NCI-H446 (cell line): ENCODE data around the gene ENOX1.
"Not testable (repeated sequence)": the region's sequence is repeated elsewhere in the genome, so short reads cannot be mapped to it uniquely, and the experiment has no call there.

Experiments used
- DNase-seq, 2 experiments: peaks; one replicate each; lab custom pipeline; 2025; lab: John Stamatoyannopoulos, UW

ENOX1 gene

GRCh38 chr13:43356567-43356966 is 430.2 kb downstream of the ENOX1 start:
- no peak for DNase-seq

- no peak for DNase-seq
Measured at GRCh38 chr13:43355774-43356173, 431.0 kb downstream of the ENOX1 start.

- peak in 1 of 2 experiments; percentile 30 for DNase-seq
Measured at GRCh38 chr13:43354153-43354945, 432.4 kb downstream of the ENOX1 start.

DNA sequence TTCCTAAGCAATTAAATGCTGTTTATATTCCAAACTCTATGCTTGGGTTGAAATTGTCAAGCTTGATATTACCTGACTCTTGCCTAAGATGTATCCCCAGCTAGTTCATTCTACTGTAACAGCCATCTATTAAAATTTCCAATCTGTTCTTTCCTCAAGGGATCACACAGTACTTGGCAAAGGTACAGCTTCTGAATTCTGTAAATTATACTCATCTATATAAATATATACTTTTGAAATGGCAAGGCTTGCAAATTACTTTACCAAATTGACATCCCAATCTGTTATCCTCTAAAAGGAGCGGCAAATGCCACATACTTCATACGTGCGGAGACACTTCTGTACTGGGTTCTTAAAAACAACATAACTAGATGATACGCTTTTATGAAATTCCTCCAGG is 433.1 kb downstream of the ENOX1 start:
- DNase-seq, result peak in 1 of 2 experiments; percentile 35

DNA sequence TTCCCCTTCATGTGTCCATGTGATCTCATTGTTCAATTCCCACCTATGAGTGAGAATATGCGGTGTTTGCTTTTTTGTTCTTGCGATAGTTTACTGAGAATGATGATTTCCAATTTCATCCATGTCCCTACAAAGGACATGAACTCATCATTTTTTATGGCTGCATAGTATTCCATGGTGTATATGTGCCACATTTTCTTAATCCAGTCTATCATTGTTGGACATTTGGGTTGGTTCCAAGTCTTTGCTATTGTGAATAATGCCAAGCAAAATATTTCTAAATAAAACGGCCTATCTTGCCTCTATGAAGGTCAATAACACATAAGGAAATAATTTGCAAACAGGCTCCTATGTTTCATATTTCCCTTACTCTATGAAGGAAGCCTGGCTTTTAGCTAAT is 435.2 kb downstream of the ENOX1 start:
- DNase-seq, result not testable (repeated sequence)

- no peak for DNase-seq
Measured at GRCh38 chr13:43348397-43348796, 438.4 kb downstream of the ENOX1 start.

GRCh38 chr13:43347877-43348276 is 438.9 kb downstream of the ENOX1 start:
- no peak for DNase-seq

- no peak for DNase-seq
Measured at GRCh38 chr13:43346427-43346826, 440.3 kb downstream of the ENOX1 start.

DNA sequence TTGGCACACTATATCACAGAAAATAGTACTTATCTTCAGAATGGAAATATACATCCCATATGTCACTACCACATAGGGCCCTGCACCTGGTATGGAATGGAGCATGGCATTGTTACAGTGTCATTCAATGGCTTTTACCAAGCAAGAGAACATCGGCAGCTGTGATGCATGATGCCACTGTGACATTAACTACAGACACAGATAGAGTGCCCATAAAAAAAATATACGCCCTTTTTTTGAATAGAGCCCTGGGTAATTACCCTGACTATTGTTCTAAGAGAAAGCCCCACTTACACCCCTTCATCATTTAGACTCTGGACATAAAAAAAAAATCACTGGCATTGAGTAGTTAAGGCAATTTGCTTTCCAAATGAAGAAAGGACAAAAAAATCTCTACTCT is 443.1 kb downstream of the ENOX1 start:
- DNase-seq, result no peak

DNA sequence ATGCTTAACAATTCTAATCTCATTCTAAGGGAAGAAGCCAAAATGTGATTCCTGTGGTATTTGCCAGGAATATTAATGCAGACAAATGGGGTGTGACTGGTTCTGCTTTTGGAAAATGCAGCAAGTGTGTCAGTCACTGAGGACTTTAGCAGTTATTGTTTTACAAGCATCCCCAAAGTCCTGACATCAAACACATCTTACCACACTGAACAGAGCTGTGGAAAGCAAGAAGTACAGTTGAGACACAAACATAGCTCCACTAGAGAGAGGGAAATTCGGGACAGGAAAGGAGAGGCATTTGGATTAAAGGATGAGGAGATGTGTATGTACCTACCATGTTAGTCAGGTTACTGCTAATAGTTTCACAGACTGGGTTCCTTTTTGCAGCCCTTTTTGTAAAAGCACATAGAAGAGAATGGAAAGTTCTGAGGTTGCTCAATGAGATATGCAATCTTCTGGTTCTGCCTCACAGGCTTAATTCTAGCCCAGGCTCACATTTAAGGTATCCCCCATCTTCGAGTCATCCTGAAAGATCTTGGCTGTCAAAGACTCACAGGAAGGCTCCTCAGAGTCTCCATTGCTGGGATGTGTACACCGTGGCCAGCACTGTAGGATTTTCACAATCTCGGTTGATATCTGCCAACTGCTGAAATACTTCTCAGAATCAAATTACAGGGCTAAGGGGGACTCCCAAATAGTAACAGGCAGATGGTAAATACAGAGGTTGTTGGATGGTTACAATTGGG is 446.8 kb downstream of the ENOX1 start:
- DNase-seq, result no peak

DNA sequence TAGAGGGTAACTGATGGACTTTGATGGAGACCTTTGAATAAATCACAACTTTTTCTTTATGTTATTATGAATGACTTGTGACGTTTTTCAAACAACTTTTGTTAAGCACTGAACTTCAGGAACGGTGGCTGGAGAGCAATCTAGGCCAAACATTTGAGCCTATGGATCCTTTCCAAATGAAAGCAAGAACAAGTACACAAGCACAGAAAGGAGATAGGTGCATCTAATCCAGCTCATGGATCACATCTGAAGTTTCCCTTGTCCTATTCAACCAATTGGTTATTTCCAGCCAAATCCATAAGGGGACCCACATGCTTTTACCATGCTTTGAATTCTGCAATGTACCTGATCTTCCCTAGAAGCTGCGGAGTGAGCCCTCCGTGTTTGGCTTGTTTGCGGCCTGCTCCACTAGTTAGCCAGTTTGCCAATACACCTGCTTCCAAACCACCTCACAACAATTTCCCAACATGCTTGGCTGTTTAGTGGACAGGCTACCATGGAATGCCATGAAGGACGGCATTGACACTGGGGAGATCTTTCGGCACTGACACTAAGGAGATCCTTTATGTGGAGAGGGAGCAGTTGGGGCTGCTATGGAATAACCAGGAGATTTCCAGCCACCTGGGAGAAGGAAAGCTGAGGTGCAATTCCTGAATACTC is 447.5 kb downstream of the ENOX1 start:
- DNase-seq, result no peak

DNA sequence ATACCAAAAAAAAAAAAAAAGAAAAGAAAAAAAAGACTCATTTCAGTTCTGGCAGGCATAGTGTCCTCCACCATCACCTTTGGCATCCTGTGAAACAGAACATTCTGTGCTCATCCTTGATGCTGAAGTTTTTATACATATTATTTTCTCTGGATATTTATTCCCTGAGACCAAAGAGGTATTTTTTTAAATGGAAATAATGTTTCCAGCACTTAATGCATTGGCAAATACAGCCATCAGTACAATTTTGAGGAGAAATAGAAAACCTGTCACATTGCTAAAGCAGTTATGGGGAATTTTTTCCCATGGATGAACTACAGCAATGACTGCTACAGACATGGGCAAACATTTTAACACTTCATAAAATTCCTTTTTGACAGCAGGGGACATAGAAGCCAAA is 451.0 kb downstream of the ENOX1 start:
- DNase-seq, result no peak

DNA sequence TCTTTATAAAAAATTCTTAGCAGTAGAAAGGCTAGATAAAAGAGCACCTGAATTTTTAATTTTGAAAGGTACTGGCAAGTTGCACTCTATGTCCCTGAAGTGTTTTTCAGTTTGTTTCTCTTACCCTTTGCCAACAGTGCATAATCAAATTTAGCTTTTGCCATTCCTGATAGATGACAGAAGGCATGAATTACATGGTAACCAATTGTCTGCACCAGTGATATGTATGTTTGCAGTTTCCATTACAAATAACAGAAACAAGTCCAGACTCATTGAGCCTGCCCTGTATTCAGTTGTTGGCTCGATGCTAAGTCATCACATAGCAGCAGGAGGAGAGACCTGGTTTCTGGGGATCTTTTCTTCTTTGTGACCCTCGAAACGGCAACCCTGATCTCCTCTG is 453.6 kb downstream of the ENOX1 start:
- DNase-seq, result peak in 1 of 2 experiments; percentile 21

GRCh38 chr13:43331672-43332071 is 455.1 kb downstream of the ENOX1 start:
- DNase-seq, result peak; percentile 26 to 67

DNA sequence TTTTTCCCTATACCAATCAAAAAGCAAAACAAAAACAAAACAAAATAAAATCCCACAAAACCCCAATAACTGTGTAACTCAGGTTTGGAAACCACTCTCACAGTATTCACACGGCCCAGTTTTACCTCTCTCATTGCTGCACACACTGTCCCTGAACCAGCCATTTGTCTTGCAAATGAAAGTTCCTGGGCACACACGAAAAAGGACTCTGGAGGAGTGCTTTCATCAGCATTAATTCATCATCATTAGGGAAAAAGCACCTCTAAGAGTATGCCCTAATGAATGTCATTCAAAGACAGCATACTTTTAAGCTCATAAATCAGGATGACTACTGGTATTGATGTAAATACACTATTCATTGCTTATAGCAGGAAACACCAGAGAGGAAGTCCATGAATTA is 457.1 kb downstream of the ENOX1 start:
- DNase-seq, result no peak

DNA sequence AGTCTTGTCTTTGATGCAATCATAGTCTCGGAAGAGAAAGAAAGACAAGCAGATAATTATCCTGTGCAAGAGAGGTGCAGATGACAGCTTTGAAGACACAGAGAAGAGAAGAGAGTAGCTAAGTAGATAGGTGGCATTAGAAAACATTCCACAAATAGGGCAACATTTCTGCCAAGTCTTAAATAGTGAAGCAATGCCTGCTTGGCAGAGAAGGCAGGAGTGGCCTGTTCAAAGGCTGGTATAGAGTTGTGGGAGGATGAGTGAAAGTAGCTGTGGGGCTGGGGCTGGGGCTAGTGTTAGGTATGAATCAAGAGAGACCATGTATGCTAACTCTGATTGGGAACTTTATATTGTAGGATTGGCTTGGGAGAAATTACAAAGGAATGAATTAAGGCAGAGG is 457.9 kb downstream of the ENOX1 start:
- DNase-seq, result no peak

- DNase-seq, result no peak
Measured at GRCh38 chr13:43326100-43326499, 460.7 kb downstream of the ENOX1 start.

DNA sequence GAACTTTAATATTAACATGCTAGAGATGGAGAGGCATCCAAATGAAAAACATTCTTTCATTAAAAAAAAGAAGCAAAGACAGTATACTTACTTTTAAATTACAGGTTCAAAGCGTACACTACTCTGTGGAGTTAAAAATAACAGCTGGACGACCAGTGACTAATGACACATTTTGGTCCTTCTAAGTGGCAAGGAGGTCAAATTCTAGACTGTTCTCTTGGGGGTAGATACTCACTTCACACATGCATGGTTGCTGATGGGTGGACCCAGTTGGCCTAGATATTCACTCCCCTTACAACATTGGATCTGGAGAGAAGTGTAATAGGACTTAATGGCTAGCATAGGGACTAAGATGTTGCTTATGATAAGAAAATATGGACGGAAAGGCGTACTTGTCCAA is 461.1 kb downstream of the ENOX1 start:
- DNase-seq, result no peak

DNA sequence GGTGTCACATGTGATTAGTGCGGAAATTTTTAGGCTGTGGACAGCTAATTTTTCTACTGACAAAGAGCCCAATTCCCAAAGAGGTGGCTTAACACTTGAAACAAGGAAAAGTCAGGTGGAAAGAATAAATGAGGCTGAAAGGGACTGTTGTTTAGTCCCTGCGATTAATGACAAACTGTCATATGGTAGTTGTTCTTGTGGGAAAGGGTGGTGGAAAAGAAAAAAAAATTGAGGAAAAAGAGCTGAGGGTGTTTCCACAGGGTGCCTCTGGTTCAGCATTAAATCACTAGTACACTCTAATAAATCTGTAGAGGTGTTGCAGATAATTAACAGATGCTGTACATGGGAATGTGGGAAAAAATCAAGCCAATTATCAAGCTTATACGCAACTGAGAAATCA is 462.6 kb downstream of the ENOX1 start:
- DNase-seq, result no peak

GRCh38 chr13:43319617-43320444 is 466.9 kb downstream of the ENOX1 start:
- no peak for DNase-seq

- peak; percentile 72 to 91 for DNase-seq
Measured at GRCh38 chr13:43316946-43317353, 469.8 kb downstream of the ENOX1 start.

GRCh38 chr13:43316281-43316680 is 470.5 kb downstream of the ENOX1 start:
- DNase-seq, result no peak
